KMS-11 (cell line): ENCODE results near the gene USP49.
A peak's percentile ranks its signal among the peaks of the same experiment; 100 is the strongest.

ENCODE experiments used
- H2AFZ ChIP-seq: fragments of 200-600 bp; sonication (generic); 2 replicates; pipeline ENCODE4 v1.6.1; 2016; ENCODE audit warnings: antibody characterized with exemption, mixed run types, low read depth
- H3K27ac ChIP-seq: fragments of 200-600 bp; sonication (generic); 2 replicates; pipeline ENCODE4 v1.6.1; 2016; ENCODE audit warnings: mild to moderate bottlenecking, mixed run types
- H3K27me3 ChIP-seq: fragments of 200-600 bp; sonication (generic); 2 replicates; pipeline ENCODE4 v1.6.1; 2017; ENCODE audit warnings: mild to moderate bottlenecking, low read depth, mixed run types, moderate library complexity; ENCODE audit not compliant: insufficient read depth
- H3K36me3 ChIP-seq: fragments of 200-600 bp; sonication (generic); 2 replicates; pipeline ENCODE4 v1.6.1; 2017; ENCODE audit warnings: mild to moderate bottlenecking, mixed run types; ENCODE audit not compliant: insufficient read depth
- H3K4me1 ChIP-seq: fragments of 200-600 bp; sonication (generic); 2 replicates; pipeline ENCODE4 v1.6.1; 2016; ENCODE audit warnings: mild to moderate bottlenecking, low read depth, mixed run types; ENCODE audit not compliant: poor library complexity, severe bottlenecking
- H3K4me2 ChIP-seq: fragments of 200-600 bp; sonication (generic); 2 replicates; pipeline ENCODE4 v1.7.0; 2016; ENCODE audit warnings: mild to moderate bottlenecking, mixed run types
- H3K4me3 ChIP-seq: fragments of 200-600 bp; sonication (generic); IDR thresholded peaks from 2 replicates; pipeline ENCODE4 v1.6.1; 2017; ENCODE audit warnings: low read depth, low read length, mixed read lengths; ENCODE audit not compliant: insufficient read depth
- H3K79me2 ChIP-seq: fragments of 200-600 bp; sonication (generic); 2 replicates; pipeline ENCODE4 v1.6.1; 2016; ENCODE audit warnings: low read depth, mixed run types; ENCODE audit not compliant: insufficient read depth
- H3K9ac ChIP-seq: fragments of 200-600 bp; sonication (generic); 2 replicates; pipeline ENCODE4 v1.6.1; 2016; ENCODE audit warnings: mild to moderate bottlenecking, mixed run types
- H4K20me1 ChIP-seq: fragments of 200-600 bp; sonication (generic); 2 replicates; pipeline ENCODE4 v1.6.1; 2016; ENCODE audit warnings: mild to moderate bottlenecking, mixed run types; ENCODE audit not compliant: insufficient read depth
- TF ChIP-seq, protein P1 (sequence below): fragments of 200-600 bp; sonication (generic); conservative IDR thresholded peaks from 2 replicates; pipeline ENCODE4 v1.6.1; 2017; ENCODE audit warnings: low read depth, mild to moderate bottlenecking, antibody characterized with exemption, low read length, moderate library complexity, mixed read lengths

Gene USP49

DNA sequence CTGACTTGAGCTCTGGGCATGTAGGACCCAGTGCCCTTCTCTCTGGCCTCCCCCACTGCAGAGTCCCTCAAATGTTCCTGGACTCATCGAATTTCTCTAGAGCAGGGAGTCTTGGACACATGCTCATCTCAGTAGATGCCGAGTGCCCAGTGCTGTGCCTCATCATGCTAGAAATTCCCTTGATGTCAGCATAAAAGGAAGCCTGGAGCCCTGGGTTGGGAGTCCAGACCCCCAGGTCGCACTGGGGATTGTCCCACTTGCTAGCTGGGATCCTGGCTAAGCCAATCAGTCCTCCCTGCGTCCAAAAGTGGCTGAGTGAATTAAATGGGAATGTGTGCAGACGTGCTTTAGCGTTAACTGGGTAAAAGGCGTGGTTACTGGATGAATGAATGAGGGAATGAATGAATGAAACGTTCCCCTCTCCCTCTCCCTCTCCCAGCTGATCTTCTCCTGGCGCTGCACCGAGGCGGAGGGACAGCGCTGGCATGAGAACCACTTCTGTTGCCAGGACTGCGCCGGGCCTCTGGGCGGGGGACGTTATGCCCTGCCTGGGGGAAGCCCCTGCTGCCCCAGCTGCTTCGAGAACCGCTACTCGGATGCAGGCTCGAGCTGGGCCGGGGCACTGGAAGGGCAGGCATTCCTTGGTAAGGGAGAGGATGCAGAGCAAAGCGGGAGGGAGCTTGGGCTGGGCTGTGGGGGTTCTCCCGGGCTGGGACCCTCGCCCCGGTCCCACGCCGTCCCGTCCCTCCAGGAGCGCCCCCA is 109.3 kb downstream of the USP49 start:
- no peaks in the 10 kb centered on the region for H4K20me1 ChIP-seq
- peaks cover 31% of the 10 kb centered on the region for H3K27me3 ChIP-seq

DNA sequence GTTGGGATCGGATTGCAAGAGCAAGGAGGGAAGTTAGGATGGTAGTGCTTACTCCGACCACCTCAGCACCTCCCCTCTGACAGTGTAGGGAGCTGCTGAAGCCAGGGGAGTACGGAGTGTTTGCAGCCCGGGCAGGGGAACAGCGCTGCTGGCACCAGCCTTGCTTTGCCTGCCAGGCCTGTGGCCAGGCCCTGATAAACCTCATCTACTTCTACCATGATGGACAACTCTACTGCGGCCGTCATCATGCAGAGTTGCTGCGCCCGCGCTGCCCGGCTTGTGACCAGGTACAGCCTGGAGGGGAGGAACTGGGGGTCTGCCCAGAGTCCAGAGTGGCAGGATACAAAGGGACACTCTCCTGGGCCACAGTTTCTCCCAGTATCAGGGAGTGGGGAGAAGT is 109.9 kb downstream of the USP49 start:
- Histone ChIP-seq H3K4me3 (no peak overlapping the region), H2AFZ (no peak overlapping the region), H3K27ac (no peak overlapping the region), H3K27me3 (peaks cover 33% of the 10 kb centered on the region), H3K4me2 (no peak overlapping the region), H4K20me1 (no peaks in the 10 kb centered on the region), H3K4me1 (peaks cover 20% of the 10 kb centered on the region), H3K9ac (no peak overlapping the region), H3K36me3 (no peaks in the 10 kb centered on the region), H3K79me2 (peaks cover 21% of the 10 kb centered on the region)
- TF ChIP-seq, protein P1, sequence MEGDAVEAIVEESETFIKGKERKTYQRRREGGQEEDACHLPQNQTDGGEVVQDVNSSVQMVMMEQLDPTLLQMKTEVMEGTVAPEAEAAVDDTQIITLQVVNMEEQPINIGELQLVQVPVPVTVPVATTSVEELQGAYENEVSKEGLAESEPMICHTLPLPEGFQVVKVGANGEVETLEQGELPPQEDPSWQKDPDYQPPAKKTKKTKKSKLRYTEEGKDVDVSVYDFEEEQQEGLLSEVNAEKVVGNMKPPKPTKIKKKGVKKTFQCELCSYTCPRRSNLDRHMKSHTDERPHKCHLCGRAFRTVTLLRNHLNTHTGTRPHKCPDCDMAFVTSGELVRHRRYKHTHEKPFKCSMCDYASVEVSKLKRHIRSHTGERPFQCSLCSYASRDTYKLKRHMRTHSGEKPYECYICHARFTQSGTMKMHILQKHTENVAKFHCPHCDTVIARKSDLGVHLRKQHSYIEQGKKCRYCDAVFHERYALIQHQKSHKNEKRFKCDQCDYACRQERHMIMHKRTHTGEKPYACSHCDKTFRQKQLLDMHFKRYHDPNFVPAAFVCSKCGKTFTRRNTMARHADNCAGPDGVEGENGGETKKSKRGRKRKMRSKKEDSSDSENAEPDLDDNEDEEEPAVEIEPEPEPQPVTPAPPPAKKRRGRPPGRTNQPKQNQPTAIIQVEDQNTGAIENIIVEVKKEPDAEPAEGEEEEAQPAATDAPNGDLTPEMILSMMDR, result no peak

More for the DNA sequence above, 109.3 kb downstream of the USP49 start:
- peak overlapping the region; percentile 93; the same call in 1 of the 2 replicates for H3K9ac ChIP-seq
- no peak overlapping the region for H3K27ac ChIP-seq
- H3K79me2 ChIP-seq, result peaks cover 21% of the 10 kb centered on the region
- H2AFZ ChIP-seq, result peak overlapping the region; percentile 89
- TF ChIP-seq, protein P1, result no peak; the same call in 1 of the 2 replicates
- peak overlapping the region; percentile 89 for H3K4me2 ChIP-seq
- no peak overlapping the region for H3K4me3 ChIP-seq
- H3K36me3 ChIP-seq, result no peaks in the 10 kb centered on the region
- peaks cover 19% of the 10 kb centered on the region for H3K4me1 ChIP-seq

DNA sequence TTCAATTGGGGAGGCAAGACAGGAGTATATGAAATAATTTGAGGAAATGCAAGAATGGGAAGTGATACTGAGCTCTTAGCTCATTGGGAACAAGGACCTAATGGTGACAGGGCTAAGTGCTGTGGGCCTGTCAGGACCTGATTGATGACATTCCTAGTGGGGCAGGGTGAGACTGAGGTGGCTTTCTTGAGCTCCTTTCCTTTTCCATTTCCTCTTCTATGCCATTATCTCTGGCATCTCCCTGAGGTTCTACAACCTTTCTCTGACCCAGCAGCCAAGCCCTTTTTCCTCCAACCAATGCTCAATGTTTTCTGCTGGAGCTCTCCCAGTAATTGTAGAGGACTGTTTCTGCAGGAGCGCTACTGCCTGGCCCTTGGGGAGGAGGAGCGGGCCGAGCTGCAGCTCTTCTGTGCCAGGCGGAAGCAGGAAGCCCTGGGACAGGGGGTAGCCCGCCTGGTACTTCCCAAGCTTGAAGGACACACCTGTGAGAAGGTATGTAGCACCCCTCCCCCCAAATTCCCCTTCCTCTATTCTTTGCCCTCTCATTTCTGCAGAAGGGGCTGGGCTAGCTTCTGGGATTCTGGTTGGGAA is 110.5 kb downstream of the USP49 start:
- Histone ChIP-seq H4K20me1 (no peaks in the 10 kb centered on the region), H3K9ac (no peak overlapping the region), H3K27me3 (peaks cover 33% of the 10 kb centered on the region), H3K4me2 (no peak overlapping the region), H3K79me2 (peaks cover 21% of the 10 kb centered on the region), H2AFZ (no peak overlapping the region), H3K27ac (no peak overlapping the region), H3K36me3 (no peaks in the 10 kb centered on the region), H3K4me1 (peaks cover 20% of the 10 kb centered on the region), H3K4me3 (no peak overlapping the region)
- TF ChIP-seq, protein P1, result no peak

DNA sequence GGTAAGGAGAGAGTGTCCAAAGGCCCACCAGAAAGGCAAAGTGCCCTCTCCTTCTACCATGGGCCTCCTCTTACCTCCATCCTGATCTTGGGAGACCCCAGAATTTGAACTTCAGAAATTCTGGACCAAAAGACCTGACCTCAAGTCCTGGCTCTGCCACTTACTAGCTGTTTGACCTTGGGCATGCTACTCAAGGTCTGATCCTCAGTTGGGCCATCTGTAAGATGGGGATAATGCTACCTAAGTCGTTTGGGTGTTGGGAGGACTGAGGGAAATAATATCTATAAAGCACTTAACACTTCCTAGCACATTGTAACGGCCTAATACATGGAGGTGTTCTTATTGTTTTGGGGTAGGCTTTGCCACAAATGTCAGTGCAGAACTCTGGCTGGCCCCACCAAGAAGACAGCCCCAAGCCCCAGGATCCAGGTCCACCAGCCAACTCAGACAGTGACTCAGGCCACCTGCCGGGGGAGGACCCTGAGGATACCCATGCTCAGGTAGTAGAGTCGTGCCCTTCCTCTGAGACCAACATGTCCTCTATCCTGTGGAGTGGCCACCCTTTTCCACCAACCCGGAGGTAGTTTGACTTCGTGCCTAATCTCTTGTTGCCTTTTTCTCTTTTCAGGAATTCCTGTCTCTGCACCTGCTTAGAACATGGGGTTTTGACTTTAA is 111.9 kb downstream of the USP49 start:
- H3K4me2 ChIP-seq, result no peak overlapping the region

More for the DNA sequence above, 111.9 kb downstream of the USP49 start:
- no peak overlapping the region for H3K4me3 ChIP-seq
- H3K4me1 ChIP-seq, result peaks cover 16% of the 10 kb centered on the region
- TF ChIP-seq, protein P1, result no peak
- no peak overlapping the region for H3K27ac ChIP-seq
- no peak overlapping the region for H2AFZ ChIP-seq
- peaks cover 33% of the 10 kb centered on the region for H3K27me3 ChIP-seq
- no peaks in the 10 kb centered on the region for H4K20me1 ChIP-seq
- no peak overlapping the region for H3K9ac ChIP-seq
- peaks cover 7% of the 10 kb centered on the region; the same call in 1 of the 2 replicates for H3K79me2 ChIP-seq
- no peaks in the 10 kb centered on the region for H3K36me3 ChIP-seq
